GM12891 (cell line): ENCODE measurements around the gene ALPK3.

Source experiments
- PAX5 ChIP-seq: IDR thresholded peaks from 2 replicates; pipeline ENCODE4 v1.6.1; 2011; ENCODE audit warnings: low read length, moderate library complexity, mild to moderate bottlenecking; ENCODE audit not compliant: insufficient read depth, severe bottlenecking
- POLR2A ChIP-seq: IDR thresholded peaks from 2 replicates; pipeline ENCODE4 v1.6.1; 2011; ENCODE audit warnings: low read depth, low read length, control low read depth
- POLR2AphosphoS5 ChIP-seq: IDR thresholded peaks from 2 replicates; pipeline ENCODE4 v1.6.1; 2011; ENCODE audit warnings: low read depth, low read length, control low read depth
- POU2F2 ChIP-seq: IDR thresholded peaks from 2 replicates; pipeline ENCODE4 v1.6.1; 2011; ENCODE audit warnings: low read depth, mild to moderate bottlenecking, control low read depth, low read length, moderate library complexity
- SPI1 ChIP-seq: IDR thresholded peaks from 2 replicates; pipeline ENCODE4 v1.6.1; 2011; ENCODE audit warnings: low read depth, low read length, control low read depth
- TAF1 ChIP-seq: IDR thresholded peaks from 2 replicates; pipeline ENCODE4 v1.6.1; 2011; ENCODE audit warnings: low read depth, low read length, control low read depth

- TF ChIP-seq TAF1 (no peak), POLR2A (no peak), SPI1 (no peak), POLR2AphosphoS5 (no peak), POU2F2 (no peak), PAX5 (no peak)
Measured at GRCh38 chr15:84844964-84845363, 27.8 kb downstream of the ALPK3 start.
